Hematopoietic multipotent progenitor cell treated with erythropoietin and hydrocortisone succinate and interleukin-3 and kit ligand, for 6 days (in vitro differentiated cells): ENCODE measurements around the gene TNFRSF12A.

Source experiments
- DNase-seq: peaks from one replicate; pipeline ENCODE4 v3.0.0-alpha.2; 2015

Gene TNFRSF12A

GRCh38 chr16:3020247-3020603 is at the start of gene TNFRSF12A:
TNFRSF12A (plus strand) TSS chr16:3020368; CDS start chr16:3020398, 30 bp downstream.
- peak; percentile 90 for DNase-seq

- DNase-seq: no peak
These were observed 49.6 kb upstream of the TNFRSF12A start for GRCh38 chr16:2970563-2970962.

- DNase-seq: no peak
These were observed 48.8 kb upstream of the TNFRSF12A start for GRCh38 chr16:2971134-2971984.

- no peak for DNase-seq
These were observed 48.0 kb upstream of the TNFRSF12A start for GRCh38 chr16:2971985-2972784.

- DNase-seq: no peak
These were observed 47.1 kb upstream of the TNFRSF12A start for GRCh38 chr16:2973093-2973492.

- DNase-seq: no peak
These were observed 46.4 kb upstream of the TNFRSF12A start for GRCh38 chr16:2973605-2974318.

GRCh38 chr16:2974319-2975056 is 45.7 kb upstream of the TNFRSF12A start:
- no peak for DNase-seq

- DNase-seq: no peak
These were observed 44.9 kb upstream of the TNFRSF12A start for GRCh38 chr16:2975161-2975795.

GRCh38 chr16:2976201-2976600 is 44.0 kb upstream of the TNFRSF12A start:
- no peak for DNase-seq

- DNase-seq: no peak
These were observed 43.5 kb upstream of the TNFRSF12A start for GRCh38 chr16:2976673-2977072.

- no peak for DNase-seq
These were observed 42.7 kb upstream of the TNFRSF12A start for GRCh38 chr16:2977440-2977839.

GRCh38 chr16:2979669-2980226 is 40.4 kb upstream of the TNFRSF12A start:
- peak; percentile 60 for DNase-seq

- peak; percentile 96 for DNase-seq
These were observed 39.7 kb upstream of the TNFRSF12A start, which contains the start of gene PKMYT1 for GRCh38 chr16:2980227-2981176. PKMYT1 (minus strand) TSS chr16:2980446; CDS start chr16:2979657, 789 bp downstream.

GRCh38 chr16:2981177-2981898 is 38.8 kb upstream of the TNFRSF12A start:
- no peak for DNase-seq

- DNase-seq: no peak
These were observed 38.3 kb upstream of the TNFRSF12A start for GRCh38 chr16:2981899-2982250.

- DNase-seq: no peak
These were observed 37.8 kb upstream of the TNFRSF12A start for GRCh38 chr16:2982402-2982801.

GRCh38 chr16:2983706-2984136 is 36.4 kb upstream of the TNFRSF12A start:
- DNase-seq: peak; percentile 81

- no peak for DNase-seq
These were observed 34.7 kb upstream of the TNFRSF12A start for GRCh38 chr16:2985462-2985861.

- DNase-seq: no peak
These were observed 34.2 kb upstream of the TNFRSF12A start for GRCh38 chr16:2985893-2986355.
